HEK293 (cell line): ENCODE measurements around the gene STYK1.

Experiments
- CTCF ChIA-PET: fragments of 350-600 bp; formaldehyde crosslinking; extraction: SDS; loops from one replicate; lab custom pipeline; 2021; ENCODE audit warnings: antibody characterized with exemption; lab: Yijun Ruan, JAX
- POLR2A ChIA-PET: fragments of 300-600 bp; formaldehyde crosslinking; extraction: SDS; loops from one replicate; lab custom pipeline; 2020; ENCODE audit warnings: antibody characterized with exemption, inconsistent platforms; lab: Yijun Ruan, JAX
- H3K27ac ChIP-seq: fragments of 200-500 bp; sonication (Bioruptor generic); 2 replicates; pipeline ENCODE4 v1.5.1; 2014; ENCODE audit warnings: low read depth, low read length, control low read depth, inconsistent platforms; ENCODE audit errors: extremely low read depth
- H3K36me3 ChIP-seq, 2 experiments: fragments of 200-500 bp in 1 of 2; sonication (Bioruptor generic) in 1 of 2; 1 replicate in 1 of 2; 2 replicates in 1 of 2; pipeline ENCODE4 v1.5.1; 2014 to 2017; ENCODE audit warnings: inconsistent platforms in 2 of 2, low read length in 2 of 2; ENCODE audit not compliant: control insufficient read depth in 2 of 2, insufficient read depth in 1 of 2
- H3K4me1 ChIP-seq: fragments of 200-500 bp; sonication (Bioruptor generic); 2 replicates; pipeline ENCODE4 v1.5.1; 2014; ENCODE audit warnings: mild to moderate bottlenecking, low read length, inconsistent platforms; ENCODE audit not compliant: control insufficient read depth, insufficient read depth
- H3K4me3 ChIP-seq: 2 replicates; pipeline ENCODE4 v1.5.1; 2011; ENCODE audit warnings: low read depth, mild to moderate bottlenecking, control low read depth, low read length, moderate library complexity
- H3K9me3 ChIP-seq: fragments of 200-500 bp; sonication (Bioruptor generic); 2 replicates; pipeline ENCODE4 v1.5.1; 2014; ENCODE audit warnings: low read depth, low read length, inconsistent platforms; ENCODE audit not compliant: control insufficient read depth, insufficient read depth
- GFI1B ChIP-seq: fragments of 450-650 bp; formaldehyde crosslinking; IDR thresholded peaks from 2 replicates; pipeline ENCODE4 v1.5.1; 2016; ENCODE audit warnings: missing biosample characterization, missing genetic modification characterization
- GLI2 ChIP-seq: fragments of 450-650 bp; formaldehyde crosslinking; IDR thresholded peaks from 2 replicates; pipeline ENCODE4; 2017; ENCODE audit warnings: missing biosample characterization, missing genetic modification characterization, low read depth, borderline replicate concordance
- GLIS2 ChIP-seq: fragments of 450-650 bp; formaldehyde crosslinking; IDR thresholded peaks from 2 replicates; pipeline ENCODE4 v1.5.1; 2016; ENCODE audit warnings: missing biosample characterization, missing genetic modification characterization
- IKZF3 ChIP-seq: fragments of 450-650 bp; IDR thresholded peaks from 2 replicates; pipeline ENCODE4 v1.5.0; 2018; ENCODE audit warnings: missing biosample characterization, mild to moderate bottlenecking, missing genetic modification characterization, moderate library complexity
- INSM2 ChIP-seq: fragments of 450-650 bp; formaldehyde crosslinking; IDR thresholded peaks from 2 replicates; pipeline ENCODE4 v1.5.1; 2016; ENCODE audit warnings: missing biosample characterization, missing genetic modification characterization
- PATZ1 ChIP-seq: fragments of 450-650 bp; formaldehyde crosslinking; IDR thresholded peaks from 2 replicates; pipeline ENCODE4 v1.5.1; 2016; ENCODE audit warnings: missing biosample characterization, missing genetic modification characterization
- PBX3 ChIP-seq: sonication (generic); formaldehyde crosslinking; IDR thresholded peaks from 2 replicates; pipeline ENCODE4 v1.8.1; 2022; ENCODE audit warnings: mild to moderate bottlenecking, moderate library complexity, missing genetic modification reagents
- PRDM10 ChIP-seq: fragments of 450-650 bp; formaldehyde crosslinking; IDR thresholded peaks from 2 replicates; pipeline ENCODE4 v1.5.1; 2016; ENCODE audit warnings: missing biosample characterization, missing genetic modification characterization
- RBAK ChIP-seq: fragments of 450-650 bp; formaldehyde crosslinking; IDR thresholded peaks from 2 replicates; pipeline ENCODE4 v1.5.1; 2016; ENCODE audit warnings: missing biosample characterization, missing genetic modification characterization
- TCF7L2 ChIP-seq: IDR thresholded peaks from 2 replicates; pipeline ENCODE4 v1.6.1; 2011; ENCODE audit warnings: low read depth, mild to moderate bottlenecking, inconsistent platforms, low read length, moderate library complexity, borderline replicate concordance
- YY2 ChIP-seq: fragments of 450-650 bp; formaldehyde crosslinking; IDR thresholded peaks from 2 replicates; pipeline ENCODE4 v1.5.1; 2016; ENCODE audit warnings: missing biosample characterization, missing genetic modification characterization
- ZBTB17 ChIP-seq: fragments of 450-650 bp; formaldehyde crosslinking; IDR thresholded peaks from 2 replicates; pipeline ENCODE4 v1.5.1; 2016; ENCODE audit warnings: missing biosample characterization, missing genetic modification characterization
- ZFHX2 ChIP-seq: fragments of 450-650 bp; formaldehyde crosslinking; conservative IDR thresholded peaks from 2 replicates; pipeline ENCODE4 v1.5.1; 2016; ENCODE audit warnings: missing biosample characterization, missing genetic modification characterization
- ZNF132 ChIP-seq: fragments of 450-650 bp; formaldehyde crosslinking; IDR thresholded peaks from 2 replicates; pipeline ENCODE4 v1.5.1; 2017; ENCODE audit warnings: missing biosample characterization, missing genetic modification characterization, borderline replicate concordance
- ZNF175 ChIP-seq: fragments of 450-650 bp; formaldehyde crosslinking; IDR thresholded peaks from 2 replicates; pipeline ENCODE4 v1.5.1; 2016; ENCODE audit warnings: missing biosample characterization, missing genetic modification characterization
- ZNF18 ChIP-seq: fragments of 450-650 bp; formaldehyde crosslinking; IDR thresholded peaks from 2 replicates; pipeline ENCODE4 v1.5.1; 2016; ENCODE audit warnings: missing biosample characterization, missing genetic modification characterization
- ZNF513 ChIP-seq: fragments of 450-650 bp; IDR thresholded peaks from 2 replicates; pipeline ENCODE4 v1.5.1; 2018; ENCODE audit warnings: missing biosample characterization, missing genetic modification characterization
- ZNF518A ChIP-seq: fragments of 450-650 bp; formaldehyde crosslinking; conservative IDR thresholded peaks from 2 replicates; pipeline ENCODE4 v1.5.1; 2016; ENCODE audit warnings: low read depth, missing biosample characterization, missing genetic modification characterization
- ZXDB ChIP-seq: fragments of 450-650 bp; formaldehyde crosslinking; IDR thresholded peaks from 2 replicates; pipeline ENCODE4 v1.5.1; 2016; ENCODE audit warnings: missing biosample characterization, missing genetic modification characterization

Gene STYK1

GRCh38 chr12:10673659-10674384 is at the start of gene STYK1:
Gene STYK1, minus strand, starts transcription at chr12:10674052. Its CDS starts 39,434 bp downstream, at chr12:10634618.
- no peaks in the 10 kb centered on the region for H3K4me1 ChIP-seq
- H3K4me3 ChIP-seq: peak within 1 kb of the TSS; percentile 64
- ChIA-PET CTCF (interaction anchor here (0.6 kb wide), 1 partner anchor 76 kb away, joined by 3 read pairs; no protein-coding TSS in a partner anchor), POLR2A (no interaction called here)
- no peaks in the 10 kb centered on the region for H3K36me3 ChIP-seq
- no peak within 1 kb of the TSS for H3K27ac ChIP-seq
- H3K9me3 ChIP-seq: no peaks in the 10 kb centered on the region
- TF ChIP-seq IKZF3: 0 out of 2 replicates have a peak, but pooled peaks have one; percentile 32
- 0 out of 2 replicates have a peak, but pooled peaks have one; percentile 55 for TF ChIP-seq YY2
- no peak for TF ChIP-seq RBAK (tag by site-specific recombination)
- peak; percentile 31; the same call in 1 of the 2 replicates for TF ChIP-seq GLIS2 (tag by site-specific recombination)
- no peak for TF ChIP-seq ZNF18 (tag by site-specific recombination)
- TF ChIP-seq ZXDB (tag by site-specific recombination): 0 out of 2 replicates have a peak, but pooled peaks have one; percentile 19
- TF ChIP-seq PBX3: no peak
- TF ChIP-seq TCF7L2: no peak
- TF ChIP-seq ZFHX2 (tag by site-specific recombination): no peak
- no peak for TF ChIP-seq ZNF518A (tag by site-specific recombination)
- TF ChIP-seq GLI2 (tag by site-specific recombination): no peak
- 0 out of 2 replicates have a peak, but pooled peaks have one; percentile 39 for TF ChIP-seq INSM2
- peak; percentile 90 for TF ChIP-seq ZBTB17
- TF ChIP-seq PATZ1: peak; percentile 81
- no peak for TF ChIP-seq ZNF513 (tag by site-specific recombination)
- TF ChIP-seq ZNF175 (tag by site-specific recombination): no peak
- TF ChIP-seq GFI1B (tag by site-specific recombination): no peak
- no peak for TF ChIP-seq ZNF132 (tag by site-specific recombination)
- TF ChIP-seq PRDM10 (tag by site-specific recombination): peak; percentile 70
